ENCODE data around the gene ZSWIM4. TPM values are rescaled to one million over a fixed set of nuclear protein-coding genes. Genes with fewer than 3 reads are reported as not detected.
A peak's percentile ranks its signal among the peaks of the same experiment; 100 is the strongest.

ZSWIM4 gene
- total RNA-seq, 6 experiments from 2014 or later: 5.0 to 6.0 (median 5.2) TPM

GRCh38 chr19:13781547-13781946 lies 13.7 kb upstream of the ZSWIM4 start:
- 0 out of 2 replicates have a peak overlapping the region, but pooled peaks have one; percentile 44 for H3K4me3 Mint-ChIP-seq

GRCh38 chr19:13782537-13782936 lies 12.7 kb upstream of the ZSWIM4 start:
- H3K27me3 Mint-ChIP-seq (ENCODE audit: insufficient read depth): no peaks in the 10 kb centered on the region
- peaks cover 22% of the 10 kb centered on the region for H3K4me1 Mint-ChIP-seq (ENCODE audit: low read depth)
- no peak overlapping the region for H3K4me3 Mint-ChIP-seq
- H3K9me3 Mint-ChIP-seq: no peaks in the 10 kb centered on the region
- TF ChIP-seq, protein P1, sequence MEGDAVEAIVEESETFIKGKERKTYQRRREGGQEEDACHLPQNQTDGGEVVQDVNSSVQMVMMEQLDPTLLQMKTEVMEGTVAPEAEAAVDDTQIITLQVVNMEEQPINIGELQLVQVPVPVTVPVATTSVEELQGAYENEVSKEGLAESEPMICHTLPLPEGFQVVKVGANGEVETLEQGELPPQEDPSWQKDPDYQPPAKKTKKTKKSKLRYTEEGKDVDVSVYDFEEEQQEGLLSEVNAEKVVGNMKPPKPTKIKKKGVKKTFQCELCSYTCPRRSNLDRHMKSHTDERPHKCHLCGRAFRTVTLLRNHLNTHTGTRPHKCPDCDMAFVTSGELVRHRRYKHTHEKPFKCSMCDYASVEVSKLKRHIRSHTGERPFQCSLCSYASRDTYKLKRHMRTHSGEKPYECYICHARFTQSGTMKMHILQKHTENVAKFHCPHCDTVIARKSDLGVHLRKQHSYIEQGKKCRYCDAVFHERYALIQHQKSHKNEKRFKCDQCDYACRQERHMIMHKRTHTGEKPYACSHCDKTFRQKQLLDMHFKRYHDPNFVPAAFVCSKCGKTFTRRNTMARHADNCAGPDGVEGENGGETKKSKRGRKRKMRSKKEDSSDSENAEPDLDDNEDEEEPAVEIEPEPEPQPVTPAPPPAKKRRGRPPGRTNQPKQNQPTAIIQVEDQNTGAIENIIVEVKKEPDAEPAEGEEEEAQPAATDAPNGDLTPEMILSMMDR (IDR thresholded peaks at IDR 0.05): no peak
- peak overlapping the region; percentile 54 for H3K27ac Mint-ChIP-seq
- DNase-seq: no peak
- H3K36me3 Mint-ChIP-seq (ENCODE audit: low read depth): peaks cover 24% of the 10 kb centered on the region; the same call in 1 of the 2 replicates

More at GRCh38 chr19:13781547-13781946, 13.7 kb upstream of the ZSWIM4 start:
- Mint-ChIP-seq H3K27me3 (ENCODE audit: insufficient read depth) (no peaks in the 10 kb centered on the region), H3K4me1 (ENCODE audit: low read depth) (peaks cover 21% of the 10 kb centered on the region), H3K36me3 (ENCODE audit: low read depth) (peaks cover 25% of the 10 kb centered on the region), H3K27ac (peak overlapping the region; percentile 84), H3K9me3 (no peaks in the 10 kb centered on the region)
- DNase-seq: peak; percentile 78
- TF ChIP-seq, protein P1 (IDR thresholded peaks at IDR 0.05): no peak

DNA sequence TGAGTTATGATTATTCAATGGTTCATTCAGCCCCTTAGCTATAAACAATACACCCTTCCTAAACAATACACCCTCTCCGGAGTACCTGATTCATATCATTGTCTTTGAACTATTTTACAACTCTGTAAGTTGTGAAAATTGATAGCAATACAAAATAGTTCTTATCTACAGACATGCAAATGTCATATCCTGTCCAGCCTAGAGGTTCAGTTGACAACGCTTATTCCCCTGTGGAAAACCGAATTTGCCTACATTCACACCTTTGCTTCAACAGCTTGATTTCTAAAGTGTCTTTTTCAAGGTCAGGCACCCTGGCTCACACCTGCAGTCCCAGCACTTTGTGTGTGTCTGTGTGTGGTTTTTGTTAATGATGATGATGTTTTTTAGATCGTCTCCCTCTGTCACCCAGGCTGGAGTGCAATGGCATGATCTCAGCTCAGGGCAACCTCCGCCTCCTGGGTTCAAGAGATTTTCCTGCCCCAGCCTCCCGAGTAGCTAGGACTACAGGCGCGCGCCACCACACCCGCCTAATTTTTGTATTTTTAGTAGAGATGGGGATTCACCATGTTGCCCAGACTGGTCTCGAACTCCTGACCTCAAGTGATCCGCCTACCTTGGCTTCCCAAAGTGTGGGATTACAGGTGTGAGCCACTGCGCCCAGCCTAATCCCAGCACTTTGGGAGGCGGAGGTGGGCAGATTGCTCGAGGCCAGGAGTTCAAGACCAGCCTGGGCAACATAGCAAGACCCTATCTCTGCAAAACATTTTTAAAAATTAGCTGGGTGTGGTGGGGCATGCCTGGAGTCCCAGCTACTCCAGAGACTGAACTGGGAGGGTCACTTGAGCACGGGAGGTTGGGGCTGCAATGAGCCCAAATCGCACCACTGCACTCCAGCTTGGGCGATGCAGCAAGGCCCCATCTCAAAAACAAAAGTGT lies 11.4 kb upstream of the ZSWIM4 start:
- Mint-ChIP-seq H3K27ac (no peak overlapping the region), H3K36me3 (ENCODE audit: low read depth) (peaks cover 16% of the 10 kb centered on the region; the same call in 1 of the 2 replicates), H3K4me1 (ENCODE audit: low read depth) (peaks cover 33% of the 10 kb centered on the region), H3K4me3 (no peak overlapping the region), H3K27me3 (ENCODE audit: insufficient read depth) (no peaks in the 10 kb centered on the region; the same call in 1 of the 2 replicates), H3K9me3 (no peaks in the 10 kb centered on the region)
- TF ChIP-seq, protein P1 (IDR thresholded peaks at IDR 0.05): no peak
- no peak for DNase-seq

DNA sequence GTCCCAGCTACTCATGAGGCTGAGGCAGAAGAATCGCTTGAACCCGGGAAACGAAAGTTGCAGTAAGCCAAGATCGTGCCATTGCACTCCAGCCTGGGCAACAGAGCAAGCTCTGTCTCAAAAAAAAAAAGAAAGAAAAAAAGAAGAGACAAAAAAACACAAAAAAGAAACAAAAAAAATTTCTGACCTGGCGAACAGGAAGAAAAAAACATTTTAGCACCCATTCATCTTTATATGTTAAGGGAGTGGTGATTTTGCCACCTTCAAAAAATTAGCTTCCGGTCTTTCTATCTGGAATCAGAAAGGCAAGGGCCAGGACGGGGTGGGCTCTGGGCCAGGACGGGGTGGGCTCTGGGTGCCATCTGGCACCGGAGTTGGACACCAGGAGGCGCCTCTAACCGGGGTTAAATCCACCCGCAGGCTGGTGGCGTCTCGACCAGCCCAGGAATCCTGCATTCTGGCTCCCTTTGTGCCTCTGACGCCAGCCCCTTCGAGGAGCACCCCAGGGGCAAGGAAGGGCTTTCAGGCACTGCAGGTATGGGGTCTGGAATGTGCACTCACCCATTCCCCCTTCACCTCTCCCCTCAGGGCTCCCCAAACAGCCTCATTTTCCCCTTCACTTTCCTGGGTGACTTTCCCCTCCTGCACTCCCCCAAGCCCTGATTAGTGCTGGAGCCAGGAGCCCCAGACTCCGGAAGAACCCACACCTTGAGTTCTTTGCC lies 10.4 kb upstream of the ZSWIM4 start:
- Mint-ChIP-seq H3K27me3 (ENCODE audit: insufficient read depth) (no peaks in the 10 kb centered on the region; the same call in 1 of the 2 replicates), H3K4me1 (ENCODE audit: low read depth) (peaks cover 38% of the 10 kb centered on the region), H3K4me3 (peak overlapping the region; percentile 28), H3K27ac (peak overlapping the region; percentile 70), H3K36me3 (ENCODE audit: low read depth) (0 out of 2 replicates have a peak, but pooled peaks cover 6% of the 10 kb centered on the region), H3K9me3 (no peaks in the 10 kb centered on the region)
- TF ChIP-seq, protein P1 (IDR thresholded peaks at IDR 0.05): peak; percentile 86
- DNase-seq: peak; percentile 58

DNA sequence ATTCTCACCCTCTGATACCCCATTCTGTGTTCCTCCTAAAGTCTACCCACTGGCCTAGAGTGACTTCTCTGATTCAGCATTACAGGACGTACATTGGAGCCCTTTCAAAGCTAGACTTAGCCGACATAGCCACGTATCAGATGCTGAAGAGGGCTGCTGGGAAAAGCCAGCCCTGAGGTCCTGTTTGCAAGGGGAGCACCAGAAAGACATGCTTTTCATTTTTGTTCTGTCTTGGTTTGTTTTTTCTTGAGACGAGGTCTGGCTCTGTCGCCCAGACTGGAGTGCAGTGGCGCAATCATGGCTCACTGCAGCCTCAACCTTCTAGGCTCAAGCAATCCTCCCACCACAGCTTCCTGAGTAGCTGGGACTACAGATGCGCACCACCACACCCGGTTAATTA lies 6.3 kb upstream of the ZSWIM4 start:
- DNase-seq: no peak
- H3K4me1 Mint-ChIP-seq (ENCODE audit: low read depth): peaks cover 36% of the 10 kb centered on the region
- TF ChIP-seq, protein P1 (IDR thresholded peaks at IDR 0.05): no peak
- 0 out of 2 replicates have a peak, but pooled peaks cover 5% of the 10 kb centered on the region for H3K36me3 Mint-ChIP-seq (ENCODE audit: low read depth)
- H3K9me3 Mint-ChIP-seq: no peaks in the 10 kb centered on the region
- peaks cover 2% of the 10 kb centered on the region for H3K27me3 Mint-ChIP-seq (ENCODE audit: insufficient read depth)
- H3K4me3 Mint-ChIP-seq: no peak overlapping the region
- H3K27ac Mint-ChIP-seq: peak overlapping the region; percentile 97

All from HFFc6 (cell line).